ENCODE data around the gene CEP104. TPM values are rescaled to one million over a fixed set of nuclear protein-coding genes. Genes with fewer than 3 reads are reported as not detected.
"Not testable (repeated sequence)": the region's sequence is repeated elsewhere in the genome, so short reads cannot be mapped to it uniquely, and the experiment has no call there.

CEP104 gene
- total RNA-seq, 1 experiment from 2014 or later, result 50.8 TPM

GRCh38 chr1:3807769-3808168, 49.2 kb downstream of the CEP104 start:
- POLR2A ChIA-PET (ENCODE audit: low non-redundant PET), result no interaction called here
- TF ChIP-seq CTCF (conservative IDR thresholded peaks at IDR 0.05; ENCODE audit: low read depth, low read length), result no peak
- no peak for TF ChIP-seq EZH2 (IDR thresholded peaks at IDR 0.05; ENCODE audit: borderline replicate concordance, low read depth, low read length, poor library complexity, severe bottlenecking)
- CTCF ChIA-PET, result no interaction called here
- intact Hi-C loops (cut with micrococcal nuclease; ENCODE audit: unreplicated experiment), result no loop called here
- Histone ChIP-seq H3K4me3 (ENCODE audit: low read depth, low read length, poor library complexity, severe bottlenecking) (no peak overlapping the region), H3K27ac (ENCODE audit: low read depth, low read length, poor library complexity, severe bottlenecking) (no peak overlapping the region), H3K36me3 (ENCODE audit: insufficient read depth, low read length, poor library complexity, severe bottlenecking) (no peaks in the 10 kb centered on the region), H3K27me3 (replicated peaks; ENCODE audit: insufficient read depth, low read depth, low read length, poor library complexity) (no peaks in the 10 kb centered on the region), H3K4me1 (ENCODE audit: insufficient read depth, low read length, poor library complexity, severe bottlenecking) (no peaks in the 10 kb centered on the region), H3K9me3 (ENCODE audit: low read depth, low read length, poor library complexity, severe bottlenecking) (no peaks in the 10 kb centered on the region)
- BruUV-seq (replicated peaks), result no TSS peak
- no peak for DNase-seq (ENCODE audit: low spot score)

DNA sequence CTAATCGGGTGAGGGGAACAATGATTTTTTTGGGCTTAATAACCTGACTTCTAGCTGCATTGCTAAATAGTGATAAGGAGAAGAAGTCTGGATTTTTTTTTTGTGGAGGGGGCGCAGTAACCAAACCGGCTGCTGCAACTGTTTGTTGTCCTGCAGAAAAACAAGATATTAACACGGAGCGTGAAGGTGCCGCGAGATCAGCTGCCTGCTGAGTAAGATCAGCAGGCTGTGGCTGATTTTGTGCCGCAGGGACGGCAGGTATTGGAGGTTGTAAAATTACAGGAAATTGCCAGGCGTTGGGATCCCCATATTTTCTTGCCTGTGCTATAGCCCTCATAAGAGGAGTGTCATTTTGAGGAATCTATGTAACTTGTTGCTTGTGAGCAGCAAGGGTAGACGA, 52.0 kb downstream of the CEP104 start:
- Histone ChIP-seq H3K9me3 (ENCODE audit: low read depth, low read length, poor library complexity, severe bottlenecking) (no peaks in the 10 kb centered on the region), H3K4me3 (ENCODE audit: low read depth, low read length, poor library complexity, severe bottlenecking) (no peak overlapping the region), H3K36me3 (ENCODE audit: insufficient read depth, low read length, poor library complexity, severe bottlenecking) (no peaks in the 10 kb centered on the region), H3K4me1 (ENCODE audit: insufficient read depth, low read length, poor library complexity, severe bottlenecking) (no peaks in the 10 kb centered on the region), H3K27ac (ENCODE audit: low read depth, low read length, poor library complexity, severe bottlenecking) (no peak overlapping the region), H3K27me3 (replicated peaks; ENCODE audit: insufficient read depth, low read depth, low read length, poor library complexity) (no peaks in the 10 kb centered on the region)
- ChIA-PET CTCF (no interaction called here), POLR2A (ENCODE audit: low non-redundant PET) (no interaction called here)
- intact Hi-C loops (cut with micrococcal nuclease; ENCODE audit: unreplicated experiment), result no loop called here
- no peak for DNase-seq (ENCODE audit: low spot score)
- no peak for TF ChIP-seq CTCF (conservative IDR thresholded peaks at IDR 0.05; ENCODE audit: low read depth, low read length)
- TF ChIP-seq EZH2 (IDR thresholded peaks at IDR 0.05; ENCODE audit: borderline replicate concordance, low read depth, low read length, poor library complexity, severe bottlenecking), result no peak
- no TSS peak for BruUV-seq (replicated peaks)

GRCh38 chr1:3804627-3804944, 52.4 kb downstream of the CEP104 start:
- H3K9me3 ChIP-seq (ENCODE audit: low read depth, low read length, poor library complexity, severe bottlenecking); intact Hi-C loops (cut with micrococcal nuclease; ENCODE audit: unreplicated experiment); H3K36me3 ChIP-seq (ENCODE audit: insufficient read depth, low read length, poor library complexity, severe bottlenecking); H3K27me3 ChIP-seq (replicated peaks; ENCODE audit: insufficient read depth, low read depth, low read length, poor library complexity); BruUV-seq (replicated peaks); CTCF ChIA-PET; H3K4me1 ChIP-seq (ENCODE audit: insufficient read depth, low read length, poor library complexity, severe bottlenecking); H3K27ac ChIP-seq (ENCODE audit: low read depth, low read length, poor library complexity, severe bottlenecking); H3K4me3 ChIP-seq (ENCODE audit: low read depth, low read length, poor library complexity, severe bottlenecking); POLR2A ChIA-PET (ENCODE audit: low non-redundant PET); DNase-seq (ENCODE audit: low spot score): not testable (repeated sequence)

DNA sequence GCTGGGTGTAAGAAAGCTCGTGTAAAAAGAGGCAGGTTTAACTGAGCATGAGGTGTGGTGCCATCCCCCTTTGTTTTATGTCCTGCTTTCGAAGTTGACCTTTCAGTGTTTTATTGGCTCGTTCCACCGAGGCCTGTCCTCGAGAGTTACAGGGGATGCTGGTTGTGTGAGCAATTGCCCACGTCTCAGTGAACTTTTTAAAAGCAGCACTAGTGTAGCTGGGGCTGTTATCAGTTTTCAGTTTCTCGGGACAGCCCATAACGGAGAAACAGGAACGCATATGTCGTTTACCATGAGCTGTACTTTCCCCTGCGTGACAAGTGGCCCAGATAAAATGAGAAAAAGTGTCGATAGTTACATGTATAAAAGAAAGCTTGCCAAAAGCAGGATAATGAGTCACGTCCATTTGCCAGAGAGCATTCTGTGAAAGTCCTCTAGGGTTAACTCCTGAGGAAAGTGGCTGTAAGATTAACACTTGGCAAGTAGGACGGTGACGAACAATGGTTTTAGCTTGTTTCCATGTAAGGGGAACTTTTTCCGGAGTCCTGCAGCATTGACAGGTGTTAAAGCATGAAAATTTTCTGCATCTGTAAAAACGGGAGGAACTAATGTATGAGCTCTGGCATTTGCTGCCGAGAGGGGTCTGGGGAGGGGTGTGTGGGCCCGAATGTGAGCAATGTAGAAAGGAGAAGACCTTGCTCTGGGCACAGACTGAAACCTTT, 52.9 kb downstream of the CEP104 start:
- no peak overlapping the region for H3K27ac ChIP-seq (ENCODE audit: low read depth, low read length, poor library complexity, severe bottlenecking)
- DNase-seq (ENCODE audit: low spot score), result no peak
- CTCF ChIA-PET, result no interaction called here

DNA sequence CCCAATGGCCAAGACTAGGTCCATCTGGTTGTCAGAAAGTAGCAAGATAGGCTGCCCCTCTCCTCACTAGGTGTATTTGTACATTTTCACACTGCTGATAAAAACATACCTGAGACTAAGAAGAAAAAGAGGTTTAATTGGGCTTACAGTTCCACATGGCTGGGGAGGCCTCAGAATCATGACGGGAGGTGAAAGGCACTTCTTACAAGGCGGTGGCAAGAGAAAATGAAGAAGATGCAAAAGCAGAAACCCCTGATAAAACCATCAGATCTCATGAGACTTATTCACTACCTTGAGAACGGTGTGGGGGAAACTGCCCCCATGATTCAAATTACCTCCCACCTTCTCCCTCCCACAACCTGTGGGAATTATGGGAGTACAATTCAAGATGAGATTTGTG, 56.2 kb downstream of the CEP104 start:
- BruUV-seq (replicated peaks); intact Hi-C loops (cut with micrococcal nuclease; ENCODE audit: unreplicated experiment); POLR2A ChIA-PET (ENCODE audit: low non-redundant PET); H3K27ac ChIP-seq (ENCODE audit: low read depth, low read length, poor library complexity, severe bottlenecking); DNase-seq (ENCODE audit: low spot score); H3K36me3 ChIP-seq (ENCODE audit: insufficient read depth, low read length, poor library complexity, severe bottlenecking); CTCF ChIA-PET; H3K4me1 ChIP-seq (ENCODE audit: insufficient read depth, low read length, poor library complexity, severe bottlenecking); H3K27me3 ChIP-seq (replicated peaks; ENCODE audit: insufficient read depth, low read depth, low read length, poor library complexity); H3K4me3 ChIP-seq (ENCODE audit: low read depth, low read length, poor library complexity, severe bottlenecking); H3K9me3 ChIP-seq (ENCODE audit: low read depth, low read length, poor library complexity, severe bottlenecking): not testable (repeated sequence)

More for the DNA sequence above, 52.9 kb downstream of the CEP104 start:
- BruUV-seq (replicated peaks), result no TSS peak
- POLR2A ChIA-PET (ENCODE audit: low non-redundant PET), result no interaction called here
- TF ChIP-seq CTCF (conservative IDR thresholded peaks at IDR 0.05; ENCODE audit: low read depth, low read length), result no peak
- TF ChIP-seq EZH2 (IDR thresholded peaks at IDR 0.05; ENCODE audit: borderline replicate concordance, low read depth, low read length, poor library complexity, severe bottlenecking), result no peak
- H3K9me3 ChIP-seq (ENCODE audit: low read depth, low read length, poor library complexity, severe bottlenecking), result no peaks in the 10 kb centered on the region
- no peaks in the 10 kb centered on the region for H3K4me1 ChIP-seq (ENCODE audit: insufficient read depth, low read length, poor library complexity, severe bottlenecking)
- no peak overlapping the region for H3K4me3 ChIP-seq (ENCODE audit: low read depth, low read length, poor library complexity, severe bottlenecking)
- H3K36me3 ChIP-seq (ENCODE audit: insufficient read depth, low read length, poor library complexity, severe bottlenecking), result no peaks in the 10 kb centered on the region
- intact Hi-C loops (cut with micrococcal nuclease; ENCODE audit: unreplicated experiment), result no loop called here
- no peaks in the 10 kb centered on the region for H3K27me3 ChIP-seq (replicated peaks; ENCODE audit: insufficient read depth, low read depth, low read length, poor library complexity)
